Sigmoid colon (tissue), 4 donors: ENCODE data around the gene ZDHHC4.
A peak's percentile ranks its signal among the peaks of the same experiment; 100 is the strongest.

Source experiments
- CTCF ChIP-seq, 4 experiments: fragments of 450-650 bp in 3 of 4; fragments of 200-600 bp in 1 of 4; IDR thresholded peaks; one replicate each; pipeline ENCODE4 v1.5.1; 2016 to 2019; ENCODE audit warnings: antibody characterized with exemption in 4 of 4, mild to moderate bottlenecking in 3 of 4, moderate library complexity in 2 of 4
- EP300 ChIP-seq, 4 donors: sonication (generic); formaldehyde crosslinking; IDR thresholded peaks; one replicate each; pipeline ENCODE4 v1.6.1; 2017; ENCODE audit warnings: antibody characterized with exemption in 4 of 4
- POLR2A ChIP-seq, 2 donors: fragments of 450-650 bp; IDR thresholded peaks; one replicate each; pipeline ENCODE4 v1.6.1; 2016; ENCODE audit warnings: antibody characterized with exemption in 2 of 2, mild to moderate bottlenecking in 2 of 2, moderate library complexity in 2 of 2
- POLR2AphosphoS5 ChIP-seq, 4 donors: sonication (generic); formaldehyde crosslinking; IDR thresholded peaks; one replicate each; pipeline ENCODE4 v1.6.1; 2017; ENCODE audit warnings: antibody characterized with exemption in 4 of 4

- no peak for TF ChIP-seq CTCF (IDR thresholded peaks at IDR 0.05)
- peak in 2 of 4 donors; percentile 71 to 80 for TF ChIP-seq POLR2AphosphoS5 (IDR thresholded peaks at IDR 0.05)
- TF ChIP-seq POLR2A (IDR thresholded peaks at IDR 0.05), result no peak
- no peak for TF ChIP-seq EP300 (IDR thresholded peaks at IDR 0.05)
Observed at GRCh38 chr7:6636741-6637543, 59.7 kb downstream of the ZDHHC4 start, which contains the start of gene ZNF316.
